PFSK-1 (cell line): ENCODE measurements around the gene ATG4B.

ENCODE experiments used
- FOXP2 ChIP-seq: optimal IDR thresholded peaks from 2 replicates; pipeline ENCODE3; 2011; ENCODE audit warnings: borderline replicate concordance, control low read depth, inconsistent platforms; ENCODE audit not compliant: insufficient read depth; ENCODE audit errors: extremely low read length, extremely low read depth
- POLR2AphosphoS5 ChIP-seq: IDR thresholded peaks from 2 replicates; pipeline ENCODE4 v1.6.1; 2012; ENCODE audit warnings: low read depth, mild to moderate bottlenecking, control low read depth, low read length, moderate library complexity
- SIN3A ChIP-seq: IDR thresholded peaks from 2 replicates; pipeline ENCODE4 v1.6.1; 2012; ENCODE audit warnings: mild to moderate bottlenecking, low read length, moderate library complexity, borderline replicate concordance; ENCODE audit not compliant: insufficient read depth
- TAF1 ChIP-seq: IDR thresholded peaks from 2 replicates; pipeline ENCODE4 v1.6.1; 2012; ENCODE audit warnings: low read length, control low read depth, borderline replicate concordance; ENCODE audit not compliant: insufficient read depth
- TF ChIP-seq, protein P1 (sequence below), 2 experiments: IDR thresholded peaks; 2 replicates each; pipeline versions ENCODE4 v1.6.1 to v1.8.0; 2011 to 2012; ENCODE audit warnings: low read depth in 2 of 2, low read length in 2 of 2, control low read depth in 1 of 2, inconsistent platforms in 1 of 2, mild to moderate bottlenecking in 1 of 2, moderate library complexity in 1 of 2; ENCODE audit not compliant: insufficient read depth in 1 of 2

ATG4B gene

DNA sequence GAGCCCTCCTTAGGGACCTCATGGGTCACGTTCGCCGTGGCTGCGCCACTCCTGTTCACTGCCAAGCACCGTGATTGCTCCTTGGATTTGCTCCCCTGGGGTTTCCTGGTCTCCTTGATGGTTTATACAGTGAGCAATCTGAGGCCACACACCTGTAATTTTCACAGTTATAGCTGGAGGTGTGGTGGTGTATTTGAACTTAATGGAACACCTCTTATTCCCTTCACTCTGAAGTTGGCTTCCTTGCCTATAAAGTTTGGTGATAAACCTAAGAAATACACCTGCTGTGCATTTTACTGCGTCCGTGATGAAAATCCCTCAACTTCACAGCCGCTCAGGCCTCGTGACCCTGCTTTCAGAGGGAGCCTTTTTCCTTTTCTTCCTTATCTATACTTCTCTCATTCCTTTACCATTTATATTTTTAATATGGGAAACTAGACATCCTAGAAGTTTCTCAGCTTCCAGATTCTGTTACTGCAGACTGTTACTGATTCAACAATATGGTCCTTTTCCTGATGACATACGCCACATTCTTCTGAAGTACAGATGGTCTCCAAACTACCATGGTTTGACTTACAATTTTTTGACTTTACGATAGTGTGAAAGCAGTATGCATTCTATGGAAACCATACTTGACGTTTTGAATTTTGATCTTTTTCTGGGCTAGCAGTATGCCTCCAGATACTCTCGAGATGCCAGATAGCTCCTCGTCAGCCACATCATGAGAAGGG lies 8.6 kb downstream of the ATG4B start:
- TF ChIP-seq, protein P1, sequence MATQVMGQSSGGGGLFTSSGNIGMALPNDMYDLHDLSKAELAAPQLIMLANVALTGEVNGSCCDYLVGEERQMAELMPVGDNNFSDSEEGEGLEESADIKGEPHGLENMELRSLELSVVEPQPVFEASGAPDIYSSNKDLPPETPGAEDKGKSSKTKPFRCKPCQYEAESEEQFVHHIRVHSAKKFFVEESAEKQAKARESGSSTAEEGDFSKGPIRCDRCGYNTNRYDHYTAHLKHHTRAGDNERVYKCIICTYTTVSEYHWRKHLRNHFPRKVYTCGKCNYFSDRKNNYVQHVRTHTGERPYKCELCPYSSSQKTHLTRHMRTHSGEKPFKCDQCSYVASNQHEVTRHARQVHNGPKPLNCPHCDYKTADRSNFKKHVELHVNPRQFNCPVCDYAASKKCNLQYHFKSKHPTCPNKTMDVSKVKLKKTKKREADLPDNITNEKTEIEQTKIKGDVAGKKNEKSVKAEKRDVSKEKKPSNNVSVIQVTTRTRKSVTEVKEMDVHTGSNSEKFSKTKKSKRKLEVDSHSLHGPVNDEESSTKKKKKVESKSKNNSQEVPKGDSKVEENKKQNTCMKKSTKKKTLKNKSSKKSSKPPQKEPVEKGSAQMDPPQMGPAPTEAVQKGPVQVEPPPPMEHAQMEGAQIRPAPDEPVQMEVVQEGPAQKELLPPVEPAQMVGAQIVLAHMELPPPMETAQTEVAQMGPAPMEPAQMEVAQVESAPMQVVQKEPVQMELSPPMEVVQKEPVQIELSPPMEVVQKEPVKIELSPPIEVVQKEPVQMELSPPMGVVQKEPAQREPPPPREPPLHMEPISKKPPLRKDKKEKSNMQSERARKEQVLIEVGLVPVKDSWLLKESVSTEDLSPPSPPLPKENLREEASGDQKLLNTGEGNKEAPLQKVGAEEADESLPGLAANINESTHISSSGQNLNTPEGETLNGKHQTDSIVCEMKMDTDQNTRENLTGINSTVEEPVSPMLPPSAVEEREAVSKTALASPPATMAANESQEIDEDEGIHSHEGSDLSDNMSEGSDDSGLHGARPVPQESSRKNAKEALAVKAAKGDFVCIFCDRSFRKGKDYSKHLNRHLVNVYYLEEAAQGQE (IDR thresholded peaks at IDR 0.05; ENCODE audit: insufficient read depth in 1 of 2, low read depth in 2 of 2, low read length in 2 of 2): no peak
- TF ChIP-seq TAF1 (no peak), POLR2AphosphoS5 (no peak), FOXP2 (no peak), SIN3A (no peak)

DNA sequence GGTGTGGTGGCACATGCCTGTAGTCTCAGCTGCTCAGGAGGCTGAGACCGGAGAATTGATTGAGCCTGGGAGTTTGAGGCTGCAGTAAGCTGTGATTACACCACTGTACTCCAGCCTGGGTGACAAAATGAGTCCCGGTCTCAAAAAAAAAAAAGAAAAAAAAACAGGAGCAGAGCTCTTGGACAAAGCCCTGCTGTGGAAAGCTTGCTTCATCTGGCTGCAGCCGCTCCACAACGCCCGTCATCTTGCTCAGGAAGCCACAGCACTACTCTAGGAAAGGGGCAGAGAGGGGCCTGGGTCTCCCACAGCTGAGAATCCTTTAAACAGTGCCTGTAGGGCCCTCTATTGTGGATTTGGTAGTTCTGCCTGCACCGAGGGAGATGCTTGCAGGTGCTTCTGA lies 11.0 kb downstream of the ATG4B start:
- TF ChIP-seq POLR2AphosphoS5 (no peak), SIN3A (no peak), TAF1 (no peak), FOXP2 (no peak)
- TF ChIP-seq, protein P1 (IDR thresholded peaks at IDR 0.05; ENCODE audit: insufficient read depth in 1 of 2, low read depth in 2 of 2, low read length in 2 of 2): no peak

DNA sequence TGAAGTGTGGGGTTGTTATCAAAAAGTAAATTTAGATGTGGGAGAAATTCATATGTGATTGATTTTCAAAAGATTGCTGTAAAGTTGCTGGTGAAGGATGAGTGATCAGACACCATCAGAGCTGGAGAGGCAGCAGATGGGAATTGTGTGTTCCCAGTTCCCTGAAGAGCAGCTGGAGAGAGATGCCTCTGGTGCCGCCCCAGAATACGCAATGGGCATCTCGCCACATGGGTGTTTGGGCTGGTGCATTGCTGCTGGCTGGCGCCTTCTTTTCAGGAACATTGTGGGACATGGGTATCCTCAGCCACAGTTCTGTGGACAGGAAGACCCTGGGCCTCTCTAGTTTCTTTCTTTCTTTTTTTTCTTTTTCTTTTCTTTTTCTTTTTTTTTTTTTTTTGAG lies 11.9 kb downstream of the ATG4B start:
- no peak for TF ChIP-seq SIN3A
- TF ChIP-seq, protein P1 (IDR thresholded peaks at IDR 0.05; ENCODE audit: insufficient read depth in 1 of 2, low read depth in 2 of 2, low read length in 2 of 2): no peak
- TF ChIP-seq TAF1: no peak
- no peak for TF ChIP-seq FOXP2
- TF ChIP-seq POLR2AphosphoS5: no peak

DNA sequence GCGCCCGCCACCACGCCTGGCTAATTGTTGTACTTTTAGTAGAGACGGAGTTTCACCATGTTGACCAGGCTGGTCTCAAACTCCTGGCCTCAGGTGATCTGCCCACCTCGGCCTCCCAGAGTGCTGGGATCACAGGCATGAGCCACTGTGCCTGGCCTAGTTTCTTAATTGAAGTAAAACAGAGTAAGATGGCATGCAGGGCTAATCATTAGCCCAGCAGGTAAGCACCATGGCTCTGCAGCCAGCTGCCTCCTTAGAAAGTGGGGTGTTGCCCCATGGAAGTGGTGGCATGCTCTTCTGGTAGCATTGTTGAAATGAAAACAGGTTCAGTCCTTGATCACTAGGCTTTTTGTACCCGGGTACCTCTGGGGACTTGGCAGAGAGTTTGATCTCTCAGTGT lies 12.4 kb downstream of the ATG4B start:
- TF ChIP-seq, protein P1 (IDR thresholded peaks at IDR 0.05; ENCODE audit: insufficient read depth in 1 of 2, low read depth in 2 of 2, low read length in 2 of 2): no peak
- TF ChIP-seq POLR2AphosphoS5 (no peak), TAF1 (no peak), FOXP2 (no peak), SIN3A (no peak)
